Measurements from ENCODE around the gene CCDC85C. TPM values are rescaled to one million over a fixed set of nuclear protein-coding genes. Genes with fewer than 3 reads are reported as not detected.
A peak's percentile ranks its signal among the peaks of the same experiment; 100 is the strongest.

CCDC85C gene
- total RNA-seq, 2 donors from 2014 or later = 32.8 to 45.8 TPM

DNA sequence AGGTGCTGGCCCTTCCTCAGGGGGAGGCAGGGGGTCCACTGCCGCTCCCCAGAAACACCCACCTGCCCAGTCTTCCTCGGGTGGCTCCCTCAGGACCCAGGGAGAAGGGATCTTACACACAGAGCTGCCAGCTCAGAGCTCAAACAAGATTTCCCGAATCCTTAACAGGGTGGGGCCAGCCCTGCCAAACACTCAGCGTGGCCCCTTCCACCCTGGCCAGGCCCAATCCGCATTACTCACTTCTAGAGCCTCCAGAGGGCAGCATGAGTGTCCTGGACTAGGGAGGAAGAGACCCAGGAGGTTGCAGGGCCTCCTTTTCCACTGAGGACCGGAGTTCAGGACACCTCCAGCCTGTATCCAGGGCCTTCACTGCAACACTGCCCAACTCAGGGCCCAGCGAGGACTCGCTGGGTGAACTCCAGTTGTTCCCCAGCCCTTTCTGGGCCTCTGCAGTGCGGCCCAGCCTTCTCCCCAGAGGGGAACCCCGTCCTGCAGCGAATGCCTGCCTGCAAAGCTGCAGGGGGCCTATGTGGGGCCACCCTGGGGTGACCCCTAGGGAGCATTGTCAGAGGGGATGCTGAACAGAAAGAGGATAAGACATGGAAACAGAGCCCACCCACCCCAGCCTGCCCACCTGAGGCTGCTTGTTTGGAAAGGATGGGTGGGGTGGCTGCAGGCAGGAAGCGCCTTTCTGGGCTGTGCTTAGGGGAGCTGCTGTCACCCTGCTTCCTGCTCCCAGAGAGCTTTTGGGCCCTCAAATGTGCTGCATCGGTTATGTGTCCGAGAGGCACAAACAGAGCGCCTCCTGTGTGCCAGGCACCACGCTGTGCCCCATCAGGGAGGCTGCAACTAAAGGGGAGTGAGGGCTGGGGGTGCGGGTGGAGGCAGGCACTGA lies 79.0 kb downstream of the CCDC85C start:
- DNase-seq = peak; percentile 81
- WGBS, 2 experiments (ENCODE audit: insufficient coverage in 1 of 2, insufficient read length in 1 of 2) = 68 to 89% methylated on average over 3 to 17 of the region's 17 CpGs
- Mint-ChIP-seq H3K36me3 (ENCODE audit: low read depth) (no peaks in the 10 kb centered on the region), H3K27ac (no peak overlapping the region), H3K9me3 (no peaks in the 10 kb centered on the region), H3K4me1 (peaks cover 34% of the 10 kb centered on the region), H3K4me3 (no peak overlapping the region), H3K27me3 (ENCODE audit: insufficient read depth) (no peaks in the 10 kb centered on the region)
- peaks cover 27% of the 10 kb centered on the region for H3K4me1 ChIP-seq (ENCODE audit: control insufficient read depth, insufficient read depth, low read length)
- no peaks in the 10 kb centered on the region for H3K27me3 ChIP-seq (ENCODE audit: control insufficient read depth, insufficient read depth, low read length, poor library complexity, severe bottlenecking)
- peak overlapping the region; percentile 22 for H3K27ac ChIP-seq (ENCODE audit: low read depth, low read length)
- no peak overlapping the region for H3K9ac ChIP-seq (ENCODE audit: extremely low read depth, low read length, poor library complexity, severe bottlenecking)
- no peak overlapping the region for H3K4me3 ChIP-seq (ENCODE audit: low read length)
- H3K36me3 ChIP-seq (ENCODE audit: control insufficient read depth, insufficient read depth, low read length) = peaks cover 4% of the 10 kb centered on the region
- no peaks in the 10 kb centered on the region for H3K9me3 ChIP-seq (ENCODE audit: control insufficient read depth, low read length)
- TF ChIP-seq, protein P1, sequence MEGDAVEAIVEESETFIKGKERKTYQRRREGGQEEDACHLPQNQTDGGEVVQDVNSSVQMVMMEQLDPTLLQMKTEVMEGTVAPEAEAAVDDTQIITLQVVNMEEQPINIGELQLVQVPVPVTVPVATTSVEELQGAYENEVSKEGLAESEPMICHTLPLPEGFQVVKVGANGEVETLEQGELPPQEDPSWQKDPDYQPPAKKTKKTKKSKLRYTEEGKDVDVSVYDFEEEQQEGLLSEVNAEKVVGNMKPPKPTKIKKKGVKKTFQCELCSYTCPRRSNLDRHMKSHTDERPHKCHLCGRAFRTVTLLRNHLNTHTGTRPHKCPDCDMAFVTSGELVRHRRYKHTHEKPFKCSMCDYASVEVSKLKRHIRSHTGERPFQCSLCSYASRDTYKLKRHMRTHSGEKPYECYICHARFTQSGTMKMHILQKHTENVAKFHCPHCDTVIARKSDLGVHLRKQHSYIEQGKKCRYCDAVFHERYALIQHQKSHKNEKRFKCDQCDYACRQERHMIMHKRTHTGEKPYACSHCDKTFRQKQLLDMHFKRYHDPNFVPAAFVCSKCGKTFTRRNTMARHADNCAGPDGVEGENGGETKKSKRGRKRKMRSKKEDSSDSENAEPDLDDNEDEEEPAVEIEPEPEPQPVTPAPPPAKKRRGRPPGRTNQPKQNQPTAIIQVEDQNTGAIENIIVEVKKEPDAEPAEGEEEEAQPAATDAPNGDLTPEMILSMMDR (conservative IDR thresholded peaks at IDR 0.05) = peak; percentile 64

DNA sequence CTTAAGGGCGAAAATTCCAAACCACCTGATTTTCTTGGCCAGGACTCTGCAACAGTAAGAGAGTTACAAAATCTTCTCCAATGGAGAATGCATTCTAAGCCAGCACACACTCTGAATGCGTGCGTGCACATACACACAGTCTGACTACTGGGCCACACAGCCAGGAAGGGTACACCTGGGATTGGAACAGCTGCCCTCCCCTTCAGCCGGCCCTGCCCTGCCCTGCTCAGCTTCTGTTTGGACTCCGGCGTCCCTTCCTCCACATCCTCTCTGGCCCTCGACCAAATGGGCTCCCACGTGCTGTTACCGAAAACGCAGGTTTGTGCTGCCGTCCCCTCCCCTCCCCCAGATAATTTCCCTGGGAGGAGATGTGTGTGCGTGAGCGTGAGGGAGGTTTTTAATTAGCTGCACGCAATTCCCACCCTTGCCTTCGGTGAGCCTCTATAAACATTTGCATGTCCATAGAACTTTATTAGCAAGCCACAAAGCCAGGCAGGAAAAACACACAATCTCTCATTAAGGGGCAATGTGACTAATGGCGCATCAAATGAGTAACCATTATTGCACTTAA lies 79.8 kb downstream of the CCDC85C start:
- TF ChIP-seq, protein P1 (conservative IDR thresholded peaks at IDR 0.05) = no peak
- H3K4me1 Mint-ChIP-seq = peaks cover 34% of the 10 kb centered on the region
- WGBS, 2 experiments (ENCODE audit: insufficient coverage in 1 of 2, insufficient read length in 1 of 2) = 74 to 76% methylated on average over 7 to 16 of the region's 16 CpGs

DNA sequence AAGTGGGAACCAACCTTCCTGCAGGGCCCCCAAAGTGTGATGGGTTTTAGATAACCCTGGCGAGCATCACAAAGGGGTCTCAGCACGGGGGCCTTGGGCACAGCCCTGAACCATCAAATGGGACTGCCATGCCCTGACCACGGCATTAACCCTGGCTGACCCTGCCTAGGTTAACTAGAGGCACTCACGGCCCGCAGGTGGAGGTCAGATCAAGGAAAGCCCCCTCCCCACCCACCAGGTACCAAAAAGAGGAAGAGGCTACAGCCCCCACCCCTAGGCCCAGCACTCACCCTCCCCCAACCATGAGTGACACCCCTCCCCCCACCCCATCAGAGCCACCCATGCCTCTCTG lies 80.3 kb downstream of the CCDC85C start:
- 82 to 83% methylated on average over 2 to 5 of the region's 5 CpGs for WGBS, 2 experiments (ENCODE audit: insufficient coverage in 1 of 2, insufficient read length in 1 of 2)
- DNase-seq = no peak
- no peaks in the 10 kb centered on the region for H3K9me3 Mint-ChIP-seq
- peaks cover 5% of the 10 kb centered on the region for H3K36me3 Mint-ChIP-seq (ENCODE audit: low read depth)
- H3K4me3 ChIP-seq (ENCODE audit: low read length) = no peak overlapping the region
- TF ChIP-seq, protein P1 (conservative IDR thresholded peaks at IDR 0.05) = no peak
- H3K27me3 ChIP-seq (ENCODE audit: control insufficient read depth, insufficient read depth, low read length, poor library complexity, severe bottlenecking) = no peaks in the 10 kb centered on the region
- no peaks in the 10 kb centered on the region for H3K9me3 ChIP-seq (ENCODE audit: control insufficient read depth, low read length)
- H3K4me1 Mint-ChIP-seq = peaks cover 34% of the 10 kb centered on the region
- H3K27ac ChIP-seq (ENCODE audit: low read depth, low read length) = peak overlapping the region; percentile 57
- H3K27me3 Mint-ChIP-seq (ENCODE audit: insufficient read depth) = no peaks in the 10 kb centered on the region
- H3K36me3 ChIP-seq (ENCODE audit: control insufficient read depth, insufficient read depth, low read length) = no peaks in the 10 kb centered on the region
- H3K4me1 ChIP-seq (ENCODE audit: control insufficient read depth, insufficient read depth, low read length) = peaks cover 27% of the 10 kb centered on the region
- H3K27ac Mint-ChIP-seq = no peak overlapping the region
- H3K4me3 Mint-ChIP-seq = peak overlapping the region; percentile 26
- H3K9ac ChIP-seq (ENCODE audit: extremely low read depth, low read length, poor library complexity, severe bottlenecking) = no peak overlapping the region

More for the DNA sequence above, 79.8 kb downstream of the CCDC85C start:
- Histone ChIP-seq H3K27ac (ENCODE audit: low read depth, low read length) (no peak overlapping the region), H3K4me3 (ENCODE audit: low read length) (no peak overlapping the region), H3K36me3 (ENCODE audit: control insufficient read depth, insufficient read depth, low read length) (peaks cover 4% of the 10 kb centered on the region), H3K9me3 (ENCODE audit: control insufficient read depth, low read length) (no peaks in the 10 kb centered on the region), H3K27me3 (ENCODE audit: control insufficient read depth, insufficient read depth, low read length, poor library complexity, severe bottlenecking) (no peaks in the 10 kb centered on the region), H3K4me1 (ENCODE audit: control insufficient read depth, insufficient read depth, low read length) (peaks cover 27% of the 10 kb centered on the region), H3K9ac (ENCODE audit: extremely low read depth, low read length, poor library complexity, severe bottlenecking) (no peak overlapping the region)
- Mint-ChIP-seq H3K27me3 (ENCODE audit: insufficient read depth) (no peaks in the 10 kb centered on the region), H3K27ac (no peak overlapping the region), H3K36me3 (ENCODE audit: low read depth) (peaks cover 5% of the 10 kb centered on the region), H3K9me3 (no peaks in the 10 kb centered on the region), H3K4me3 (no peak overlapping the region)
- no peak for DNase-seq

Measured in endodermal cell (in vitro differentiated cells).